ENCODE measurements around the gene KRT77. TPM values are rescaled to one million over a fixed set of nuclear protein-coding genes. Genes with fewer than 3 reads are reported as not detected.

Gene KRT77
- total and polyA plus RNA-seq, 2 donors (not counting 1 experiment from before 2014, with no cell fraction given) = not detected

DNA sequence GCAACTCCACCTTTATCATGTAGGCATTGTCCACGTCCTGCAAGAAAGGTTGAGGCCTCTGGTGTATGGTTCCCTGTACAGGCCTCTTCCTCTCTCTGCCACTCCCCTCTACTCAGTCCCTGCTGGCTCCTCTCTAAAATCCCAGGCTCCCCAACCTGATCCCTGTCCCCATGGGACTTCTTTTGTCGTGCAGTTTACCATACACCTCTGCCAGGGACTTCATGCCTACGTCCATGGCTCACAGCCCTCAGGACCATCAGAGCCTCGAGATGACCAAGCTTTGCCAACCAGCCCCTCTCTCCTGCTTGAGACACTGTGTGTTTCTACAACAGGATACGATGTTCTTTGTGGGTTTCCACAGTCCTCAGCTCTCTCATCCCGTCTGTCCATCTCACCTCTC lies 54.3 kb downstream of the KRT77 start:
- Histone ChIP-seq H3K36me3 (ENCODE audit: control insufficient read depth, insufficient read depth, low read length) (no peaks in the 10 kb centered on the region), H3K4me2 (ENCODE audit: extremely low read depth, insufficient read depth, low read length) (no peak overlapping the region), H3K4me3 (replicated peaks in 1 of 4; ENCODE audit: control extremely low read depth in 1 of 4, insufficient read depth in 1 of 4, low read depth in 3 of 4, low read length in 4 of 4) (no peak overlapping the region), H3K9ac (ENCODE audit: insufficient read depth, low read length) (no peak overlapping the region), H3K27me3 (ENCODE audit: control insufficient read depth, insufficient read depth, low read length) (peaks cover 3% of the 10 kb centered on the region), H2AFZ (ENCODE audit: low read length) (no peak overlapping the region), H3K79me2 (ENCODE audit: control insufficient read depth, insufficient read depth, low read length) (no peaks in the 10 kb centered on the region), H3K4me1 (ENCODE audit: control insufficient read depth, extremely low read depth, insufficient read depth, low read length) (no peaks in the 10 kb centered on the region), H4K20me1 (ENCODE audit: control insufficient read depth, extremely low read depth, insufficient read depth, low read length) (no peaks in the 10 kb centered on the region), H3K9me3 (ENCODE audit: control insufficient read depth, insufficient read depth, low read depth, low read length) (no peaks in the 10 kb centered on the region), H3K27ac (ENCODE audit: insufficient read depth, low read length) (no peak overlapping the region)
- DNase-seq (ENCODE audit: low read depth in 2 of 2) = no peak
- TF ChIP-seq EZH2 (IDR thresholded peaks at IDR 0.05; ENCODE audit: low read length, missing control alignments) = no peak
- TF ChIP-seq, protein P1, sequence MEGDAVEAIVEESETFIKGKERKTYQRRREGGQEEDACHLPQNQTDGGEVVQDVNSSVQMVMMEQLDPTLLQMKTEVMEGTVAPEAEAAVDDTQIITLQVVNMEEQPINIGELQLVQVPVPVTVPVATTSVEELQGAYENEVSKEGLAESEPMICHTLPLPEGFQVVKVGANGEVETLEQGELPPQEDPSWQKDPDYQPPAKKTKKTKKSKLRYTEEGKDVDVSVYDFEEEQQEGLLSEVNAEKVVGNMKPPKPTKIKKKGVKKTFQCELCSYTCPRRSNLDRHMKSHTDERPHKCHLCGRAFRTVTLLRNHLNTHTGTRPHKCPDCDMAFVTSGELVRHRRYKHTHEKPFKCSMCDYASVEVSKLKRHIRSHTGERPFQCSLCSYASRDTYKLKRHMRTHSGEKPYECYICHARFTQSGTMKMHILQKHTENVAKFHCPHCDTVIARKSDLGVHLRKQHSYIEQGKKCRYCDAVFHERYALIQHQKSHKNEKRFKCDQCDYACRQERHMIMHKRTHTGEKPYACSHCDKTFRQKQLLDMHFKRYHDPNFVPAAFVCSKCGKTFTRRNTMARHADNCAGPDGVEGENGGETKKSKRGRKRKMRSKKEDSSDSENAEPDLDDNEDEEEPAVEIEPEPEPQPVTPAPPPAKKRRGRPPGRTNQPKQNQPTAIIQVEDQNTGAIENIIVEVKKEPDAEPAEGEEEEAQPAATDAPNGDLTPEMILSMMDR (conservative IDR thresholded peaks at IDR 0.05 in 1 of 2, IDR thresholded peaks at IDR 0.05 in 1 of 2; ENCODE audit: low read depth in 1 of 2, low read length in 2 of 2) = no peak

DNA sequence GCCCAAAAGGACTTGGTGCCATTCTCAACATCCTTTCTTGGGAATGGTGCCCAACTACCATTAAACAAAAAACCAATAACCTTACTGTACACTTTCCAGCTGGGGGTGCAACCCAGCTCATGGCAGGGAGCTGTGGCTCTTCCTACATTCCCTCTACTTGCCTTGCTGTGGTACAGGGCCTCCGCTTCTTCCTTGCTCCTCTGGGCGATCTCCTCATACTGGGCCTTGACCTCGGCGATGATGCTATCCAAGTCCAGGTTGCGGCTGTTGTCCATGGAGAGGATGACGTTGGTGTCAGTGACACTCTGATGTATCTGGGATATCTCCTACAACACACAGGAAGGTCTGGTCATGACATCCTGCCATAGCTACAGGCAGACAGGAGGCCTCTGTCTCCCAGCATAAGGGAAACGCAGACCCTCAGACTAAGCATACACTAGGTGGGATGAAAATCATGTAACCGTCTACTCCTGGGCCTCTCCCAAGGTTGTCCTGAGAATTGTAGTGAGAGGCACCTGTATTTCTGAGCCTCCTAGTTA lies 55.2 kb downstream of the KRT77 start:
- no peaks in the 10 kb centered on the region for H3K36me3 ChIP-seq (ENCODE audit: control insufficient read depth, insufficient read depth, low read length)
- no peak overlapping the region for H2AFZ ChIP-seq (ENCODE audit: low read length)
- DNase-seq (ENCODE audit: low read depth in 2 of 2) = no peak
- H3K9ac ChIP-seq (ENCODE audit: insufficient read depth, low read length) = no peak overlapping the region
- no peak for TF ChIP-seq EZH2 (IDR thresholded peaks at IDR 0.05; ENCODE audit: low read length, missing control alignments)
- TF ChIP-seq, protein P1 (conservative IDR thresholded peaks at IDR 0.05 in 1 of 2, IDR thresholded peaks at IDR 0.05 in 1 of 2; ENCODE audit: low read depth in 1 of 2, low read length in 2 of 2) = no peak
- H3K27ac ChIP-seq (ENCODE audit: insufficient read depth, low read length) = no peak overlapping the region
- no peaks in the 10 kb centered on the region for H4K20me1 ChIP-seq (ENCODE audit: control insufficient read depth, extremely low read depth, insufficient read depth, low read length)
- H3K4me2 ChIP-seq (ENCODE audit: extremely low read depth, insufficient read depth, low read length) = no peak overlapping the region
- H3K79me2 ChIP-seq (ENCODE audit: control insufficient read depth, insufficient read depth, low read length) = no peaks in the 10 kb centered on the region
- peaks cover 3% of the 10 kb centered on the region for H3K27me3 ChIP-seq (ENCODE audit: control insufficient read depth, insufficient read depth, low read length)
- H3K4me3 ChIP-seq (replicated peaks in 1 of 4; ENCODE audit: control extremely low read depth in 1 of 4, insufficient read depth in 1 of 4, low read depth in 3 of 4, low read length in 4 of 4) = no peak overlapping the region
- H3K9me3 ChIP-seq (ENCODE audit: control insufficient read depth, insufficient read depth, low read depth, low read length) = no peaks in the 10 kb centered on the region
- H3K4me1 ChIP-seq (ENCODE audit: control insufficient read depth, extremely low read depth, insufficient read depth, low read length) = no peaks in the 10 kb centered on the region

DNA sequence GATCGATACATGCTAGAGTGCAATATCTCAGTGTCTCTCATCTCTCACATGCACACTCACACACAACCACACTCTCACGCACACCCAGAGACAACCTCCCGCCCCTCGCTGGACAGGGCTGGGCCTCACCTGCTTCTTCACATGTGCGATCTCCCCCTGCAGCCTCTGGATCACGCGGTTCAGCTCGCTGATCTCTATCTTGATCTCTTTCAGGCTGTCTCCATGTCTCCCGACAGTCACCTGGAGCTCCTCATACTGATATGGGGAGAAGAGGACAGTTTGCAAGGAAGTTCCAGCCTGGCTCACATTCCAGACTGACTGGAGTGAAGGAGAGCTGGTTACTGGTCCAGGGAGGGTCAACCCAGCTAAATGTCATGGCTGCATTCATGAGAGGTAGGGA lies 55.7 kb downstream of the KRT77 start:
- Histone ChIP-seq H2AFZ (ENCODE audit: low read length) (no peak overlapping the region), H3K4me3 (replicated peaks in 1 of 4; ENCODE audit: control extremely low read depth in 1 of 4, insufficient read depth in 1 of 4, low read depth in 3 of 4, low read length in 4 of 4) (no peak overlapping the region), H3K27ac (ENCODE audit: insufficient read depth, low read length) (no peak overlapping the region), H3K9ac (ENCODE audit: insufficient read depth, low read length) (no peak overlapping the region), H3K9me3 (ENCODE audit: control insufficient read depth, insufficient read depth, low read depth, low read length) (no peaks in the 10 kb centered on the region), H4K20me1 (ENCODE audit: control insufficient read depth, extremely low read depth, insufficient read depth, low read length) (no peaks in the 10 kb centered on the region), H3K79me2 (ENCODE audit: control insufficient read depth, insufficient read depth, low read length) (no peaks in the 10 kb centered on the region), H3K4me1 (ENCODE audit: control insufficient read depth, extremely low read depth, insufficient read depth, low read length) (no peaks in the 10 kb centered on the region), H3K4me2 (ENCODE audit: extremely low read depth, insufficient read depth, low read length) (no peak overlapping the region), H3K36me3 (ENCODE audit: control insufficient read depth, insufficient read depth, low read length) (no peaks in the 10 kb centered on the region), H3K27me3 (ENCODE audit: control insufficient read depth, insufficient read depth, low read length) (peaks cover 3% of the 10 kb centered on the region)
- no peak for DNase-seq (ENCODE audit: low read depth in 2 of 2)
- TF ChIP-seq, protein P1 (conservative IDR thresholded peaks at IDR 0.05 in 1 of 2, IDR thresholded peaks at IDR 0.05 in 1 of 2; ENCODE audit: low read depth in 1 of 2, low read length in 2 of 2) = no peak
- no peak for TF ChIP-seq EZH2 (IDR thresholded peaks at IDR 0.05; ENCODE audit: low read length, missing control alignments)
